Adipose tissue (tissue), 3 donors: ENCODE measurements around the gene GNAS-AS1. TPM values are rescaled to one million over a fixed set of nuclear protein-coding genes. Genes with fewer than 3 reads are reported as not detected.
"Not testable (repeated sequence)": the region's sequence is repeated elsewhere in the genome, so short reads cannot be mapped to it uniquely, and the experiment has no call there.

Source experiments
- H3K27ac ChIP-seq: one replicate; pipeline ENCODE4 v1.5.1; 2013; ENCODE audit warnings: low read depth, low read length
- WGBS, 3 donors: extraction: QIAGEN DNeasy Blood & Tissue Kit; methylation state at CpG; one replicate each; pipeline ENCODE4 v1.1.7; 2013; 5-methylcytosine and 5-hydroxymethylcytosine counted together
- polyA plus RNA-seq, 3 donors: library from polyadenylated mRNA; stranded (reverse); fragments of 200-250 nt; gene quantifications; one replicate each; pipeline ENCODE4 v1.2.3, GENCODE V29; 2013
- donor health status: healthy with polysubstance abuse.
- donor health status: Bipolar disorder and iron deficiency.
- donor health status: healthy.

GNAS-AS1 gene
- polyA plus RNA-seq, 3 donors = 0.12 to 0.60 (median 0.34) TPM

DNA sequence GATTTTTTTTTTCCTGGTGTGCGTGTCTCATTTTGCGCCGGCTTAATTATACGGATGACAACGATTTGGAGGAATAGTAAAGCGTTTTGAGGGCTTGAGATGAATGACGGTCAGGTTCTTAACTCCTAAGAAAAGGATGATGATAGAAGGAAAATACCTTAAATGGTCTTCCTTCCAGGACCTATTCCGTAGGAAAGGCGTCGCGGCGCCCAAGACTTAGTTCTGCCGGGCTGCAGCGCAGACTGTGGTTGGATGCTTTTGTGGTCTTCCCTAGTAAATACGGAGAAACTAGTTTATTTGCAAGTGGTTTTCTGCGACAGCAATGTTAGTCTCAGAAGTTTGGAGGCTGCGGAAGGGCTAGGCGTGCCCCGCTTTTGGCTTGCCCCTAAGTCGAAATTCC, 8.4 kb downstream of the GNAS-AS1 start:
- 48 to 51% (median 51%) methylated on average over 20 of the region's 20 CpGs for WGBS, 3 donors
- no peak overlapping the region for H3K27ac ChIP-seq

DNA sequence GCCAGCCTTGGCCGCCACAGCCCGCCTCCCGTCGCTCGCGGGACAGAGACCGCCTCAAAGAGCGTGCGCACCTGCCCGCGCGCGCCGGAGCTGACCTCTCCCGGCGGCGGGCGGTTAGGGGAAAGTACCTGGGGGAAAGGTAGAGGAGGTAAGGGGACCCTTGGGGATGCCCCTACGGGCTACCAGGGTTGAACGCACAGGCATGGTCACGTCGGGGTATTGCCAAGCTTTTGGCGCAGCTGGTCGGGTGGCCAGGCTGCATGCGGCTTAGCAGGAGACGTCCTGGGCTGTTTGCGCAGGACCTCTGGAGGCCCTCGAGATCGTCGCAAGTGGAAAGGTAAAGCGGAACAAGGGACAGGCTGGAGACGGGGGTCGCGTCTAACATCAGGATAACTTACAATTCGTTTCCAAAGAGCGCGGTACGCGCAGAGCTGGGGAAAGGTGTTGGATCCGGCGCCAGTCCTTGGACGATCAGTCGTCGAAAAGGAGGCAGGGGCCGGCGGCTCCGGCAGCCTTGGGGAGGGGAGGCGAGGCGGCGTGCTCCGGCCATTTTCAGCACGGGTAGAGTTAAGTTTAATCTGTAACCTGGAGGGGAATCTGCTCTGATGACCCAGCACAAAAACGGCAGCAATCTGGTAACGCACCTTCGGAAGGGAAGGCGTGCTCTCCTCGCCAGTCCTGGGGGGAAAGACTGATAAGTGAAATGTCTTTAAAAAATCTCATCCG, 9.0 kb downstream of the GNAS-AS1 start:
- H3K27ac ChIP-seq = no peak overlapping the region
- 55 to 61% (median 56%) methylated on average over 58 of the region's 58 CpGs for WGBS, 3 donors

DNA sequence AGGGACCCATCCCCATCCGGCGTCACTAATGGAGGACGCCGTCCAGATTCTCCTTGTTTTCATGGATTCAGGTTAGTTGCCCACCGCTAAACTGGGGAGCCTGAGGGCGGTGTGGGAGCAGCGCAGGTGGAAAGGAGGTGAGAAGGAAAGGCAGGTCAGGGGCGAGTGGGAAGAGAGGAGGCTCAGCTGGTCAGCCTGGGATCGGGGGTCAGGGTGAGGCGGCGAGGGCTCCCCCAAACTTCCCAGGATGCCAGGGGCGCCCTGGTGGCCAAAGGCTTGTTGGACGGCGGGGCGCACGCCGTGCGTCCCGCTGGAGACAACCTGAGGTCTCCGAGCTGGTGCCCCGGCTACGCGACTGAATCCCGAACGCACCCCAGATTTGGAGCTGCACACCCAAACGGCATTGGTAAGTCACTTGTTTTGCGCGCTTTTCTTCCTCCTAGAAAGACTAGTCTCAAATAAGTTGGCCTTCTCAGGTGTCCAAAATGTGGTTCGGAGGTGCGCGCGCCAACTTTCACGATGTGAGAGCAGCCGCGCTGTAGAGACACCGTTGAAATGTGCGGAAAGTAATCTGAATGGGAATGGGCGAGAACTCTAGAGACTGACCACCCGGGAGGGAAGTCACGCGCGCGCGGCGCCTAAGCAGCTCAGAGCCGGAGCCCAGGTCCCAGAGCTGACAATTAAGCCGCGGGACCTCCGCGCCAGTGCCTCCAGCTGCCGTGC, 9.7 kb downstream of the GNAS-AS1 start:
- 49 to 56% (median 55%) methylated on average over 50 to 51 of the region's 51 CpGs for WGBS, 3 donors
- H3K27ac ChIP-seq = no peak overlapping the region

DNA sequence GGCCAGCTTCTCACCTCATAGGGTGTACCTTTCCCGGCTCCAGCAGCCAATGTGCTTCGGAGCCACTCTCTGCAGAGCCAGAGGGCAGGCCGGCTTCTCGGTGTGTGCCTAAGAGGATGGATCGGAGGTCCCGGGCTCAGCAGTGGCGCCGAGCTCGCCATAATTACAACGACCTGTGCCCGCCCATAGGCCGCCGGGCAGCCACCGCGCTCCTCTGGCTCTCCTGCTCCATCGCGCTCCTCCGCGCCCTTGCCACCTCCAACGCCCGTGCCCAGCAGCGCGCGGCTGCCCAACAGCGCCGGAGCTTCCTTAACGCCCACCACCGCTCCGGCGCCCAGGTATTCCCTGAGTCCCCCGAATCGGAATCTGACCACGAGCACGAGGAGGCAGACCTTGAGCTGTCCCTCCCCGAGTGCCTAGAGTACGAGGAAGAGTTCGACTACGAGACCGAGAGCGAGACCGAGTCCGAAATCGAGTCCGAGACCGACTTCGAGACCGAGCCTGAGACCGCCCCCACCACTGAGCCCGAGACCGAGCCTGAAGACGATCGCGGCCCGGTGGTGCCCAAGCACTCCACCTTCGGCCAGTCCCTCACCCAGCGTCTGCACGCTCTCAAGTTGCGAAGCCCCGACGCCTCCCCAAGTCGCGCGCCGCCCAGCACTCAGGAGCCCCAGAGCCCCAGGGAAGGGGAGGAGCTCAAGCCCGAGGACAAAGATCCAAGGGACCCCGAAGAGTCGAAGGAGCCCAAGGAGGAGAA, 10.5 kb downstream of the GNAS-AS1 start:
- WGBS, 3 donors = 45 to 48% (median 48%) methylated on average over 67 of the region's 67 CpGs
- H3K27ac ChIP-seq = no peak overlapping the region

DNA sequence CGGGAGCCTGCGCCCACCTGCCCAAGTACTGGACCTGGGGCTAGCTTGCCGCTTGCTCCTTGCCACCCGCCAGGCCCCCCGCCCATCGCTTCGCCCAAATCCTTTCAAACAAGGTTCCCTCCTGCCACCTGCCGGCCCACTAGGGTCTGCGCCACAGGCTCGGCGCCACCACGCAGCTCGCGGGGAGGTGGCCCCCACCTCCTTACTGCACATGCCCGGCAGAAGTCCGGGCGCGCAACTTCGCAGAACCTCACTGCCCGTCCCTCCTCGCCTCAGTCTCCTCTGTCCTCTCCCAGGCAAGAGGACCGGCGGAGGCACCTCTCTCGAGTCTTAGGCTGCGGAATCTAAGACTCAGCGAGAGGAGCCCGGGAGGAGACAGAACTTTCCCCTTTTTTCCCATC, 11.2 kb downstream of the GNAS-AS1 start:
- WGBS, 3 donors = 46 to 54% (median 52%) methylated on average over 27 of the region's 27 CpGs
- no peak overlapping the region for H3K27ac ChIP-seq

DNA sequence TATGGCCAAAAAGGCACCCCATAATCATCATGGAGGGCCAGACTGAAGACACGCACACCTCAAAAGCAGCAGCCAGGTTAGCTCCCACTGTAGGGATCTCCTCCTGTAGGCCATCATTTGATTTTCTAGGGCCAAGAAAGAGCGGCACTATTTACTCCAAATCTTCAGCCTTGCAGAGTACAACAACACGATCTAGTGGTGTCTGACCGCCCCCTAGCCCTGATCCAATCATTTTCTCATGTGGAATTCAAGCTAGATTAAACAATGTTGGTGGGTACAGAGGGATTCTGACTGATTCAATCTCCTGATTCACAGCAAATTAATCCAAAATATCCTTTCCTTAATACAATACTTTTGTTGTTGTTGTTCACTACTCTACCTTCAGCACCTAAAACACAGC, 12.5 kb downstream of the GNAS-AS1 start:
- 69 to 71% (median 70%) methylated on average over 4 of the region's 4 CpGs for WGBS, 3 donors
- no peak overlapping the region for H3K27ac ChIP-seq

- no peak overlapping the region for H3K27ac ChIP-seq
- 77 to 88% (median 85%) methylated on average over 1 of the region's 1 CpG for WGBS, 3 donors
Measured at GRCh38 chr20:58837717-58838116, 13.0 kb downstream of the GNAS-AS1 start.

DNA sequence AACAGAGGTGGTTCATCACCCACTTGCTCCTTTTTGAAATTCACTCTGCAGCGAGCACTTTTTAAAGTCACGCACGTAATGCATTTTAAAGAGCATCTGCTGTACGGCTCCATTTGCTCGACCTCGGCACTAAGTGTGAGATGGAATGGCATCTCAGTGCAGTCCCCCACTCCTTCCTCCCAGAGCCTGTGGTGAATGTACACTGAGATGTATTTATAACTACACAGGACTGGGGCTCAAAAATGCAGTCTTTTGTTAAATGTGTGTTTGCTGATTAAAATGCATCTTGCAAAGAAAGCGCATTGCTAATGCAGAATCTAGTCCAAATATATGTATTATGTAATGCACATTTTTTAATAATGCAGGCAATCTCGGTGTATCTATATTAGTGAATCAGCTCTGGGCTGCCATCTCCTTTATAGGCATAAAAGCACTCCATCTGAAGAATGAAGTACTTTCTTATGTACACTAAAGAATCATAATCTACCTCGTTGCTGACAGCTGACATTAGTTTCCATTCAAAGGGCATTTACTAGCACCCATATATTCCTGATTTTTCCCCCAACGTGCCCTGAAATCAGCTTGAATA, 14.0 kb downstream of the GNAS-AS1 start:
- H3K27ac ChIP-seq = no peak overlapping the region
- 81 to 89% (median 83%) methylated on average over 10 of the region's 10 CpGs for WGBS, 3 donors

GRCh38 chr20:58835231-58835630, 15.5 kb downstream of the GNAS-AS1 start:
- 71 to 80% (median 75%) methylated on average over 2 of the region's 2 CpGs for WGBS, 3 donors

DNA sequence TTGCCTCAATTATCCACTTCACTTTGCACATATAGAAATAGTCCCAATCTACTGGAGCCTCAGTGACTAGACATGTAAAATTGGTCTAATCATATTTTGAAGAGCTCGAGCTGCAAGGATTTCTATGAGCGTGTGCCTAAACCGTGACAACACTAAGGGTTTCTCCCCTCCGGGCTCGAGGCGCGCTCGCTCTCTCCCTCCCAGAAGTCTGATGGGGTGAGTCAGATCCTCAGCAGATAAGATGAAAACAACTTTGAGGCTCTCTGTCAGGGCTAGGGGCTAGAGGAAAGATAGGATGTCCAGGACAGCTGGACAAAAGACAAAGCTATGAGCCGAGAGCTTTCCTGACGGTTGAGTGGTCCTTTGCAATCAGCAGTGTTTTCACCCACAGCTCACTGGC, 16.8 kb downstream of the GNAS-AS1 start:
- no peak overlapping the region for H3K27ac ChIP-seq
- 86 to 89% (median 89%) methylated on average over 10 of the region's 10 CpGs for WGBS, 3 donors

More at GRCh38 chr20:58835231-58835630, 15.5 kb downstream of the GNAS-AS1 start:
- H3K27ac ChIP-seq = no peak overlapping the region

GRCh38 chr20:58832457-58832856, 18.2 kb downstream of the GNAS-AS1 start:
- 51 to 77% (median 60%) methylated on average over 4 of the region's 4 CpGs for WGBS, 3 donors
- H3K27ac ChIP-seq = no peak overlapping the region

DNA sequence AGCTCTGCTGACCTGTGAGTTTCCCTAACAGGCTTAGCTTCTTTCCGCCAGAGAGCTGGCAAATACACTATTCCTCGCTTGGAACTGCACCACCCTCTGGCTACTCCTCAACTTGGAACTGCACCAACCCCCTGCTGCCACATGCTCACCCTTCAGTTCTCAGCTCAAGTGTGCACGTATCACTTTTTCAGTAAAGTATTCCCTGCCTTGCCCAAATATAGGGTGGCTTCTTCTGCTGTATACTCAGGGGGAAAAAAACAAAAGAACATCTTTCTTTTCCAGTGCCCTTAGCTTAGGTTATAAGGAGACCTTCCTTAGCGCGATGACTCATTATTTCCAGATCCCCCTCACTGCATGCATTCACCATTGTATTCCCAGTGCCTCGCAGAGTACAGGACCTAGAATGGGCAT, 21.2 kb downstream of the GNAS-AS1 start:
- WGBS, 3 donors = 70 to 81% (median 77%) methylated on average over 6 of the region's 6 CpGs
- no peak overlapping the region for H3K27ac ChIP-seq

GRCh38 chr20:58828804-58829203, 21.9 kb downstream of the GNAS-AS1 start:
- H3K27ac ChIP-seq = not testable (repeated sequence)
- 95 to 100% (median 98%) methylated on average over 2 to 5 of the region's 5 CpGs for WGBS, 3 donors

GRCh38 chr20:58828136-58828535, 22.6 kb downstream of the GNAS-AS1 start:
- H3K27ac ChIP-seq = no peak overlapping the region
- WGBS, 3 donors = 92 to 96% (median 93%) methylated on average over 2 of the region's 2 CpGs

GRCh38 chr20:58826271-58826670, 24.4 kb downstream of the GNAS-AS1 start:
- WGBS, 3 donors = 79 to 84% (median 84%) methylated on average over 5 of the region's 5 CpGs
- no peak overlapping the region for H3K27ac ChIP-seq

GRCh38 chr20:58825450-58825849, 25.3 kb downstream of the GNAS-AS1 start:
- WGBS, 3 donors = 88 to 90% (median 89%) methylated on average over 6 of the region's 6 CpGs
- no peak overlapping the region for H3K27ac ChIP-seq

- H3K27ac ChIP-seq = no peak overlapping the region
- WGBS, 3 donors = 86 to 91% (median 86%) methylated on average over 8 of the region's 8 CpGs
Measured at GRCh38 chr20:58824843-58825242, 25.9 kb downstream of the GNAS-AS1 start.

- WGBS, 3 donors = 87 to 92% (median 91%) methylated on average over 26 of the region's 26 CpGs
- H3K27ac ChIP-seq = no peak overlapping the region
Measured at GRCh38 chr20:58822748-58823730, 27.7 kb downstream of the GNAS-AS1 start.
